ENCODE results near the gene ULK2. TPM values are rescaled to one million over a fixed set of nuclear protein-coding genes. Genes with fewer than 3 reads are reported as not detected.

ULK2 gene
- total RNA-seq, 1 donor from 2014 or later, result 29.0 TPM

DNA sequence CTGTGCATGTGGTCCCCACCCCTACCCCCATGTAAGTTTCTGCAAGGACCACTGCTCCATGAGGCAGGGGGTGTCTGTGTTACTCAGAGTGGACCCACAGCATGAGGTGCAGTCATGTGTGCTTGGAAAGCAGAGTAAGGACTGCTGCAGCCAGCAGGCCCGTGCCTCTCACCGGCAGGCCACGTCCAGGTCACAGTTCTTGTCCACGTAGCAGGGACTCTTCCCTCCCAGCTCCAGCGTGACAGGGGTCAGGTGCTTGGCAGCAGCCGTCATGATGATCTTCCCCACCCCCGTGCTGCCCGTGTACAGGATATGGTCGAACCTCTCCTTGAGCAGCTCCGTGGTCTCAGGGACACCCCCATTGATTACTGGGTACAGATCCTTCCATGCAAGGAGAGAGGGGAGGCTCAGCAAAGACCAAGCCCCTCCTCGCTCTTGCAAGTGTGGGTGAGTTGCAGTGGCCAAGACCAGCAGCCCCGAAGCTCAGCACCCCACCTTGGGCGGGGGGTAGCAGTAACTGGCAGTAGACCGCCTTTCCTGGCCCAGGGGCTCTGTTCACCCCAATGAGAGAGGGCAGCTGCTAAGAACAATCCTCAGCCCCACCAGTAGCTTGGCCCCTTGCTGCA lies 125.8 kb downstream of the ULK2 start:
- Mint-ChIP-seq H3K27me3 (no peaks in the 10 kb centered on the region), H3K9me3 (ENCODE audit: low read depth) (no peaks in the 10 kb centered on the region)

GRCh38 chr17:19740933-19741332 lies 126.8 kb downstream of the ULK2 start:
- TF ChIP-seq, protein P1, sequence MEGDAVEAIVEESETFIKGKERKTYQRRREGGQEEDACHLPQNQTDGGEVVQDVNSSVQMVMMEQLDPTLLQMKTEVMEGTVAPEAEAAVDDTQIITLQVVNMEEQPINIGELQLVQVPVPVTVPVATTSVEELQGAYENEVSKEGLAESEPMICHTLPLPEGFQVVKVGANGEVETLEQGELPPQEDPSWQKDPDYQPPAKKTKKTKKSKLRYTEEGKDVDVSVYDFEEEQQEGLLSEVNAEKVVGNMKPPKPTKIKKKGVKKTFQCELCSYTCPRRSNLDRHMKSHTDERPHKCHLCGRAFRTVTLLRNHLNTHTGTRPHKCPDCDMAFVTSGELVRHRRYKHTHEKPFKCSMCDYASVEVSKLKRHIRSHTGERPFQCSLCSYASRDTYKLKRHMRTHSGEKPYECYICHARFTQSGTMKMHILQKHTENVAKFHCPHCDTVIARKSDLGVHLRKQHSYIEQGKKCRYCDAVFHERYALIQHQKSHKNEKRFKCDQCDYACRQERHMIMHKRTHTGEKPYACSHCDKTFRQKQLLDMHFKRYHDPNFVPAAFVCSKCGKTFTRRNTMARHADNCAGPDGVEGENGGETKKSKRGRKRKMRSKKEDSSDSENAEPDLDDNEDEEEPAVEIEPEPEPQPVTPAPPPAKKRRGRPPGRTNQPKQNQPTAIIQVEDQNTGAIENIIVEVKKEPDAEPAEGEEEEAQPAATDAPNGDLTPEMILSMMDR (IDR thresholded peaks at IDR 0.05; ENCODE audit: unreplicated experiment), result no peak
- DNase-seq (ENCODE audit: low spot score, unreplicated experiment), result no peak
- H3K4me1 Mint-ChIP-seq (ENCODE audit: low read depth), result no peaks in the 10 kb centered on the region
- no peaks in the 10 kb centered on the region for H3K36me3 Mint-ChIP-seq (ENCODE audit: insufficient read depth)
- H3K9me3 Mint-ChIP-seq (ENCODE audit: low read depth), result no peaks in the 10 kb centered on the region
- H3K27ac Mint-ChIP-seq, result no peak overlapping the region
- no peak overlapping the region for H3K4me3 Mint-ChIP-seq (ENCODE audit: low read depth)
- peaks cover 4% of the 10 kb centered on the region for H3K27me3 Mint-ChIP-seq

More for the DNA sequence above, 125.8 kb downstream of the ULK2 start:
- no peaks in the 10 kb centered on the region for H3K36me3 Mint-ChIP-seq (ENCODE audit: insufficient read depth)
- TF ChIP-seq, protein P1 (IDR thresholded peaks at IDR 0.05; ENCODE audit: unreplicated experiment), result no peak
- H3K4me3 Mint-ChIP-seq (ENCODE audit: low read depth), result no peak overlapping the region
- no peak for DNase-seq (ENCODE audit: low spot score, unreplicated experiment)
- no peak overlapping the region for H3K27ac Mint-ChIP-seq
- H3K4me1 Mint-ChIP-seq (ENCODE audit: low read depth), result no peaks in the 10 kb centered on the region

- Mint-ChIP-seq H3K27ac (no peak overlapping the region), H3K4me3 (ENCODE audit: low read depth) (no peak overlapping the region), H3K4me1 (ENCODE audit: low read depth) (no peaks in the 10 kb centered on the region), H3K27me3 (peaks cover 7% of the 10 kb centered on the region), H3K9me3 (ENCODE audit: low read depth) (no peaks in the 10 kb centered on the region), H3K36me3 (ENCODE audit: insufficient read depth) (no peaks in the 10 kb centered on the region)
- DNase-seq (ENCODE audit: low spot score, unreplicated experiment), result no peak
- TF ChIP-seq, protein P1 (IDR thresholded peaks at IDR 0.05; ENCODE audit: unreplicated experiment), result no peak
These were observed 128.2 kb downstream of the ULK2 start for GRCh38 chr17:19739241-19740201.

- H3K9me3 Mint-ChIP-seq (ENCODE audit: low read depth), result no peaks in the 10 kb centered on the region
- peaks cover 6% of the 10 kb centered on the region for H3K4me1 Mint-ChIP-seq (ENCODE audit: low read depth)
- TF ChIP-seq, protein P1 (IDR thresholded peaks at IDR 0.05; ENCODE audit: unreplicated experiment), result no peak
- H3K27ac Mint-ChIP-seq, result no peak overlapping the region
- DNase-seq (ENCODE audit: low spot score, unreplicated experiment), result no peak
- no peaks in the 10 kb centered on the region for H3K36me3 Mint-ChIP-seq (ENCODE audit: insufficient read depth)
- no peak overlapping the region for H3K4me3 Mint-ChIP-seq (ENCODE audit: low read depth)
- peaks cover 7% of the 10 kb centered on the region for H3K27me3 Mint-ChIP-seq
These were observed 129.0 kb downstream of the ULK2 start for GRCh38 chr17:19738757-19739156.

GRCh38 chr17:19738073-19738449 lies 129.7 kb downstream of the ULK2 start:
- Mint-ChIP-seq H3K27ac (no peak overlapping the region), H3K9me3 (ENCODE audit: low read depth) (no peaks in the 10 kb centered on the region), H3K4me1 (ENCODE audit: low read depth) (peaks cover 6% of the 10 kb centered on the region), H3K4me3 (ENCODE audit: low read depth) (no peak overlapping the region), H3K36me3 (ENCODE audit: insufficient read depth) (no peaks in the 10 kb centered on the region), H3K27me3 (peaks cover 7% of the 10 kb centered on the region)
- DNase-seq (ENCODE audit: low spot score, unreplicated experiment), result no peak
- TF ChIP-seq, protein P1 (IDR thresholded peaks at IDR 0.05; ENCODE audit: unreplicated experiment), result no peak

All from progenitor cell of endocrine pancreas (in vitro differentiated cells).